GM12891 (cell line): ENCODE measurements around the gene EDEM1.

Source experiments
- PAX5 ChIP-seq: IDR thresholded peaks from 2 replicates; pipeline ENCODE4 v1.6.1; 2011; ENCODE audit warnings: low read length, moderate library complexity, mild to moderate bottlenecking; ENCODE audit not compliant: insufficient read depth, severe bottlenecking
- POLR2A ChIP-seq: IDR thresholded peaks from 2 replicates; pipeline ENCODE4 v1.6.1; 2011; ENCODE audit warnings: low read depth, low read length, control low read depth
- POLR2AphosphoS5 ChIP-seq: IDR thresholded peaks from 2 replicates; pipeline ENCODE4 v1.6.1; 2011; ENCODE audit warnings: low read depth, low read length, control low read depth
- TAF1 ChIP-seq: IDR thresholded peaks from 2 replicates; pipeline ENCODE4 v1.6.1; 2011; ENCODE audit warnings: low read depth, low read length, control low read depth

GRCh38 chr3:5210926-5211325, 23.4 kb downstream of the EDEM1 start:
- no peak for TF ChIP-seq TAF1
- no peak for TF ChIP-seq POLR2AphosphoS5
- TF ChIP-seq POLR2A: no peak
- TF ChIP-seq PAX5: no peak
